HCT116 (cell line): Measurements from ENCODE around the gene PRKCH.

ENCODE experiments used
- EZH2phosphoT487 ChIP-seq: fragments of 200-600 bp; IDR thresholded peaks from 2 replicates; pipeline ENCODE4 v1.6.1; 2018; ENCODE audit warnings: antibody characterized with exemption, borderline replicate concordance
- POLR2A ChIP-seq: IDR thresholded peaks from 2 replicates; pipeline ENCODE4 v1.7.0; 2011; ENCODE audit warnings: borderline replicate concordance; ENCODE audit not compliant: insufficient read depth, insufficient read length; ENCODE audit errors: extremely low read depth
- ZNF274 ChIP-seq: fragments of 200-500 bp; sonication (Bioruptor generic); IDR thresholded peaks from 2 replicates; pipeline ENCODE4 v1.6.1; 2014; ENCODE audit warnings: mild to moderate bottlenecking, low read depth, low read length, inconsistent platforms

DNA sequence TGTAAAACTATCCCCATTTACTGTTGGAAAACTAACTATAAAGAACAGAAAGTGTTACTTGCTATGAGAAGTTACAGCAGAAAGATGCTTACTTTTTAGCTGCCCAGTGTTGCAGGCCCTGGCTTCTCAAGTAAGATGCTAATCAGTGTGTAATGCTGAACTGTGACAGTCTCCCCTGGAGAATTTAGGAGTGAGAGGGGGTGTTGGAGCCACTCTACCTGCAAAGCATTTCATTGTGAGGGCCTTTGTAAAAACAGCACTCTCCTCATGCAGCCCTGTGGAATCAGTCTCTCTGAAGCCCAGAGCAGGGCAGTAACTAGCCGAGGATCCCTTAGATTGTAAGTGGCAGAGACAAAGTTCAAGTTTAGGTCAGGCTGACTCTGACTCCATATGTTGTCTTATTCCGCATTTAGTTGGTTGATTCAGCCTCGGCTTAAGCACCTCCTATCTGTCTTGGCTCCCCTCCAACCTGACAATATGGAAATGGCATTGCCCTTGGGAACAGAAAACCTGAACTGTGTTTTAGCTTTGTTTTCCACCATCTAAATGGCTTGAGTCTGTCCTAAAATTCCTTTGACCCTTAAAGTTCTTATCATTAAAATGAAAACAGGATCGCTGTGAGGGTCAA, 141.3 kb downstream of the PRKCH start:
- TF ChIP-seq ZNF274 (no peak), EZH2phosphoT487 (no peak), POLR2A (no peak)
